ENCODE measurements around the gene APPBP2.
"Not testable (repeated sequence)": the region's sequence is repeated elsewhere in the genome, so short reads cannot be mapped to it uniquely, and the experiment has no call there.

Gene APPBP2

DNA sequence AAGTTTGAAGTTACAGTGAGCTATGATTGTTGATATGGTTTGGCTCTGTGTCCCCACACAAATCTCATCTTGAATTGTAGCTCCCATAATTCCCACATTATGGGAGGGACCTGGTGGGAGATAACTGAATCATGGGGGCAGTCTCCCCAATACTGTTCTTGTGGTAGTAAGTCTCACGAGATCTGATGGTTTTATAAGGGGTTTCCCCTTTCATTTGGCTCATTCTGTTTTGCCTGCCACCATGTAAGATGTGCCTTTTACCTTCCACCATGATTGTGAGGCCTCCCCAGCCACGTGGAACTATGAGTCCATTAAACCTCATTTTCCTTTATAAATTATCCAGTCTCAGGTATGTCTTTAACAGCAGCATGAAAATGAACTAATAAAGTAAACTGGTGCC lies 35.4 kb downstream of the APPBP2 start:
- not testable (repeated sequence) for DNase-seq

DNA sequence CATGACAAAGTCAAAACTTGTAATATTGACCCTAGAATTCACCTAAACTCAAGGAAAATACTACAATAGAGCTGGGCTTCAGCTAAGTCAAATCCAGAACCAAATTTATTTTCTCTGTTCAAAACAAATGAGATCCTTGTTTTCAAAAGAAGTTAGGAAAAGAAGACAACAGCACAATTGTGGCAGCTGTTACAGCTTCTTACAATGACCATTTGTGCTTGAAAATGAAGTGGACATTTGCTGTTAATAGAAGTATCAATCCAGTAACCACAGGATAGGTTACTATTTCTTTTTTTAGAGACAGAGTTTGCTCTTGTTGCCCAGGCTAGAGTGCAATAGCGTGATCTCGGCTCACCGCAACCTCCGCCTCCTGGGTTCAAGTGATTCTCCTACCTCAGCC lies 44.4 kb downstream of the APPBP2 start:
- DNase-seq = no peak

DNA sequence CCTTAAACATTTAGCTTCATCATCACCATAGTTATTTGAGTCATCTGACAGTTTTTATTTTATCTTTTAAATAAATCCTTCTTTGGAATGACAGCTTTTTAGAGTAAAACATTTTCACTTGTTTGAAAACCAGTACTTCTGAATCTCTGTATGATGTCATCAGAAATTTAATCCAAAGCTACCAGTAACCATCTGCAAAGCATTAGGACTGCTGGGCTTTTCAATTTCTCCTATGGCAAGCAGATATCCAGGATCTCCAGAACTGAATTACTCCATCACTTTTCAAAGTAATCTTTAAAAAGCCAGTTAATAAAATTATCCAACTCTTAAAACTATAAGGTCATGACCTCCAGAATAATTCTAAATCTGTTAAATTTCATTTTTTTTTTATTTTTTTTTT lies 52.3 kb downstream of the APPBP2 start:
- no peak for DNase-seq

DNA sequence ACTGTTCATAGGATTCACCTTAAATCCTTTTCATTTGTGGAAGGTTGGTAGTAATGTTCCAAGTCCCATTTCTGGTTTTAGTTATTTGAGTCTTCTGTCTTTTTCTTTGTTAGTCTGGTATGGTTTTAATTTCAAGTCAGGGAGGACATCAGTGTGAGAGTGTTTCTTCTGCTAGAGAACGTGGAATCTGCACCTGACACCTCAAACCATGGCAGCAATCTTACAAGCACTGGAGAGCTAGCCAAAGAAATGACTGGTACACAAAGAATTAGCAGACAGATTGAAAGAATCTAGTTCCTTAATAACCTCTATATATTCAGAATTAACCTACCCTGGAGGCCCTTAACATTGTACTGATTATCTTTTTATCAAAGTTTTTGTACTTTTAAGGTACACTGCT lies 53.6 kb downstream of the APPBP2 start:
- no peak for DNase-seq

DNA sequence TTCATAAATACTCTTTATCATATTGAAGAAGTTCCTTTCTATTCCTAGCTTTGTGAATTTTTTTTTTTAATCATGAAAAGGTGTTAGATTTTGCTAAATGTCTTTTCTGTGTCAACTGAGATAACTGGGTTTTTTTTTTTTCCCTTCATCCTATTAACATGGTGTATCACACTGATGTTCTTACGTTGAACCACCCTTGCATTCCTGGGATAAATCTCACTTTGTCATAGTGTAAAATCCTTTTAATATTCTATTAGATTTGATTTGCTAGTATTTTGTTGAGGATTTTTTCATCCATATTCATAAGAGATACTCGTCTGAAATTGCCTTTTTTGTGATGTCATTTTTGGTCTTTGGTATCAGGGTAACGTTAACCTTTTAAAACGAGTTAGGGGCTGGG lies 54.6 kb downstream of the APPBP2 start:
- no peak for DNase-seq

DNA sequence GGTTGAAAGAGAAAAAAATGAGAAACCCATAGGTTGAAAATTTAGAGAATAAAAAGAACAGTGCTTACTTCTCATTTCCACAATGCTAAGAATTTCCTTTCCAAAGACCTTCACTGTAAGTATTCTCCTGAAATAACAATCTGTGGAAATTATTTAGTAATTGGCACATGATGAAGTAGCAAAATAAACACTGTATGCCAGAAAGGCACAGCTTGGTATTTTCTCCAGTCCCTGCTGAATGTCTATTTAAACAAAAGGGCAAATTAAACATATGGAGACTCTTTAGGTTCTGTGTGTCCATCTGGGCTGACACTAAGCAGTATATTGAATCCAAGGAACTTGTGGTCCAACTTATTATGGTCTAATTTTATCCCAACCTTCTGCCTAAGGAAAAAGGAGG lies 57.7 kb downstream of the APPBP2 start:
- DNase-seq = no peak

DNA sequence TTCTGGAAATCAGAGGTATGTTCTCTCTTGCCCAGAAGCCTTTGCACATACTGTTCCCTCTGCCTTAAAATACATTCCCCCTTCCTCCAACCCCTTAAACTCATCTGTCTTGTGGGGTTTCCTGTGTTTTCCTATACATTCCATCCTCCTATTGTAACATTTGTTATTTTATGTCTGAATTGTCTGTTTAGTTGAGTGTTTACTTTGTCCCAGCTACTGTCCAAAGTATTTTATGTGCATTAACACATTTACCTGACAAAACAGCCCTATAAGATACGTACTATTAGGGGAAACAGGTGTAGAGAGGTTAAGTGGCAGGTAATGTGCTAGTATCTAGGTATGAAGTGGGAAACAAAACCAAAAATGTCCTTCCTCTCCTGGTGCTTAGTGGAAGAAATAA lies 61.7 kb downstream of the APPBP2 start:
- DNase-seq = no peak

DNA sequence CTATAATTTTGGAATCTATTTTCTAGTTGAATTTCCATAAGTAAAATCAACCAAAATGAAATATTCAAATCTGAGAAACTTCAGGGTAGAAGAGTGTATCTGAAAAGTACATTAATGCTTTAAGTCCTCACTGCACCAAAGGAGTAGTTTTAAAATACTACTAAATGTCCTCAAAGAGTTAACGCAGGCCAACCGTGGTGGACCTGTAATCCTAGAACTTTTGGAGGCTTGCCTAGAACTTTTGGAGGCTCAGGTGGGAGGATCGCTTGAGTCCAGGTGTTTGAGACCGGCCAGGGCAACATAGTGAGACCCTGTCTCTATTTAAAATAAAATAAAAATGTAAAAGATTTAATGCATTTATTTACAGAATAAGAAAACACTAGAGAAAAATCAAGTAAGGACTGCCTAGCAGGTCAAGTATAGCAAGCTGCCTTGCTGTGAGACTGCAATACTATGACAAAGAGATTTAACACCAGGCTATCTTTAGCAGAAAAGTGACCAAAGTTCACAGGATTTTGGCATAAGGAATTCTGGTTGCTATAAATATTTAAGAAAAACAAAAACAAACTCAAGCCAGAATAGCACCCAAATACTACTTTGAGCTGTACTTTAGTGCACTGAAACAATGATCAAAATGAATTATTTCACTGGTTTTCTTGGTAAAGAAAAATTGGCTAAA lies 62.7 kb downstream of the APPBP2 start:
- no peak for DNase-seq

DNA sequence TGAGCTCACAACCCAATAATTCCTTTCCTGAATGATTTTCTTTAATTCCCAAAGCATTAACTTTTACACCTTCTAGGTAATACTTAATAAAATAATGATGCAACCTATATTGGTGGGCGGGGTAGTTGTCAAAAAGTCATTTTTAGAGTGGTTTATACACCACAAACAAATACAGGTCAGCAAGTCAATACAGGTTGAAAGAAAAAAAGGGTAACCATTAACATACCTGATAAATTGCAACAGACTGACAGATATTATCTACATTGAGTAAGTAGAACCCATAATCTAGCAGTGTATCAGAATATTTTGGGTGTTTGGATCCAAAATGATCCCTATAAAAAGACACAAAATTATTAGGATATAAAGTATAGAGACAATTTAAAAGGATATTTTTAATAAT lies 64.5 kb downstream of the APPBP2 start:
- DNase-seq = no peak

DNA sequence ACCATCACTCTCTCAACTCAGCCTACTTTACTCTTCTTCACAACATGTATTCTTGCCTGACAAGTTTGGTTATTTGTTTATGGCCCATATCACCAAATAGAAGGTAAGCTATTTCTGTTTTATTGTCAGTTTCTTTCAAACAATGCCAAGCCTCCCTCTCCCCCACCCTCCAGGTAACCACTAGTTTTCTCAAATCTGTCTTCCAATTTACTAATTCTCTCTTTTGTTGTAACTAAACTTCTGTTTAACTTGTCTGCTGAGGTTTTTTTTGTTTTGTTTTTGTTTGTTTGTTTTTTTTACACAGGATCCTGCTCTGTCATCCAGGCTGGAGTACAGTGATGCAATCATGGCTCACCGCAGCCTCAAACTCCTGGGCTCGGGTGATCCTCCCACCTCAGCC lies 68.9 kb downstream of the APPBP2 start:
- DNase-seq = no peak

DNA sequence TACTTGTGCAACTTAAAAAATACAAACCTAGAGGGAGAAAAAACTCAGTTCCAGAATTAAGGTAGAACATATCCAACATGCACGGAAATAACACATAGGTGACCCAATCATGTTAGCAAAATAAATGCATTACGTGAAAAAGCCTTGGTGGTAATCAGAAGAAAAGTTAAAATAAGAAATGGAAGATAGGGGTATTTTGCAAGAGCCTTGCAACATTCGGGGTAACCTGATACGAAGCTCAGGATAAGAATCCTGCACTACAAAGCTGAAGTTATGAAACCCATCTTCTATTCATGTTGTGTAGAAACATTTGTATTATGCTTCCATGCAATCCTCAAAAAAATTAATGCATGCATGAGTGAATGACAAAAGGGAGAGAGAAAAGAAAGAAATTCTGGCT lies 70.7 kb downstream of the APPBP2 start:
- no peak for DNase-seq

DNA sequence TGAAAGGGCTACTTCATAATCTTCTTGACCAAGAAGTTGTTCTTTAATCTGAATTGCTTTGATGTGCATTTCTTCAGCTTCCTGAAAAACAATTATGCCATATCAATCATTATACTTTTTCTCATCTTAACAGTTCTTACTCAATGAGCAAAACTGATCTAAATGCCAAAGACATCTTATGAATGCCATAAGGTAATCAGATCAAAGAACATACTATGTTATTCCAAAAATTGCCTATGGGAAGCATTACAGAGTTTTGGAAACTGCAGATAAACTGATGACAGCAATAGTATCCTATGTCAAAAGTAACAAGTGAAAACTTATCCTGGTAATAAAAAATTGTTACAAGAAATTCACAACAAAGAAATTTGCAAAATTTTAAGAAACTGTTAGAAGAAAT lies 74.1 kb downstream of the APPBP2 start:
- DNase-seq = no peak

DNA sequence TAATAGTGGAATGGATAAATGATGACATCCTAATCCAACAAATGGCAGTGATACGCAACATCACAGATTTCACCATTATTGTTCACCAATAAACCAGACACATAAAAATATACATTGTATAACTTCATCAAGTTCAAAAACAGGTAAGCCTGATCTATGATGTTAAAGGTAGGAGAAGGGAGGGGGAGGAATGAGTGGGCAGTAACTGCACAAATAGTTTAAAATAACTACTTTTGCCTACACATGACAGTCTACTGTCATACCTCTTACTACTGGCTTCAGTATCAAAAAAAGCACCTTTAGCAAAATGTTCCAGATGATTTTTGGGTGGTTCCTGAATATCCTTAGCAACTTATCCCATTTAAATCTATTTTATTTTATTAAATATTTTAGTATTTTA lies 75.0 kb downstream of the APPBP2 start:
- no peak for DNase-seq

DNA sequence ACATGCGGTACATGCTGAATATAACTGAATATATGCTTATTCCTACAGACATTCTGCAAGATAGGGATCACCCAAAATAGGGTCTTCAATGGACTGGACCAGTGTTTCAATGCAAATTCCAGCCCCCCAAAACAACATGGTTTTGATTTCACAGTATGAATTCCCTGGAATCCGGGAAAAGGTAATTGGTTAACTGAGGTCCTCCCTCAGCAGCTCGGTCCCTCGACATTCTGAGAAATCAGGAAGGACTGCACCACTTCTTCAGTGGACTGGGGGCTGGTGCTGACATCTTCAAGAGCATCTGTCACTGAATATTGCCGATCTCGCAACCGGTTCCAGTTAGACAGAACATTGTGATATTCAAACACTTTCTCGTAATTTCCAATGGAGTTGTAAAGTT lies 78.7 kb downstream of the APPBP2 start:
- no peak for DNase-seq

DNA sequence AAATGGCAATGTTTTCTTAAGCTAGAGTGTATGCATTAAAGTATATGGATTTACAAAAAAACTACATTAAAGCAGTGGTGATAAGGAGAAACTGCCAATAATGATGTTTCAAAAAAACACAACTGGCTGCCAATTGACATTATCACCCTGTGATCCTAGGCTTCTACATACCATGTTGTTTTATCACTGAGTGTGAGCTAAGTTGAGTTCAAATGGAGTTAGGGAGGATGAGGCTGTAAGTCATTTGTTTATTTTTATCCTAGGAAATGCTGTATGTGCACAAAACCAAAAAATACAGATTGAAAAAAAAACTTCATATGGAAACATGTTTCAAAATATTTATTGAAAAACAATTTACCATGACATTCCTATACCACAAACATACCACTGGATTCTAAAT lies 80.9 kb downstream of the APPBP2 start:
- no peak for DNase-seq

DNA sequence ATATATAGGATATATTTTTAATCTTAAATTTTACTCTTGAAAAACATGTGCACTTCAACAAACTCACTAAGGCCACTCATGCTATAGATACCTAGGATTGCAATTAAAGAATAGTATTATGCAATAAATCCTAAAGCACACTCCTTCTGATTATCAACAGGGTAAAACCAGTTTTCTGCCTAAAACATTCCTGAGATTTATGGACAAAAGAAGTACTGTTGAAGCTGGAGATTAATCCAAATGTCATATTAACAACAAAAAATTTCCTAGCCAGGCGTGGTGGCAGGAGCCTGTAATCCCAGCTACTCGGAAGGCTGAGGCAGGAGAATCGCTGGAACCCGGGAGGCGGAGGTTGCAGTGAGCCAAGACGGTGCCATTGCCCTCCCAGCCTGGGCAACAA lies 82.3 kb downstream of the APPBP2 start:
- DNase-seq = no peak

DNA sequence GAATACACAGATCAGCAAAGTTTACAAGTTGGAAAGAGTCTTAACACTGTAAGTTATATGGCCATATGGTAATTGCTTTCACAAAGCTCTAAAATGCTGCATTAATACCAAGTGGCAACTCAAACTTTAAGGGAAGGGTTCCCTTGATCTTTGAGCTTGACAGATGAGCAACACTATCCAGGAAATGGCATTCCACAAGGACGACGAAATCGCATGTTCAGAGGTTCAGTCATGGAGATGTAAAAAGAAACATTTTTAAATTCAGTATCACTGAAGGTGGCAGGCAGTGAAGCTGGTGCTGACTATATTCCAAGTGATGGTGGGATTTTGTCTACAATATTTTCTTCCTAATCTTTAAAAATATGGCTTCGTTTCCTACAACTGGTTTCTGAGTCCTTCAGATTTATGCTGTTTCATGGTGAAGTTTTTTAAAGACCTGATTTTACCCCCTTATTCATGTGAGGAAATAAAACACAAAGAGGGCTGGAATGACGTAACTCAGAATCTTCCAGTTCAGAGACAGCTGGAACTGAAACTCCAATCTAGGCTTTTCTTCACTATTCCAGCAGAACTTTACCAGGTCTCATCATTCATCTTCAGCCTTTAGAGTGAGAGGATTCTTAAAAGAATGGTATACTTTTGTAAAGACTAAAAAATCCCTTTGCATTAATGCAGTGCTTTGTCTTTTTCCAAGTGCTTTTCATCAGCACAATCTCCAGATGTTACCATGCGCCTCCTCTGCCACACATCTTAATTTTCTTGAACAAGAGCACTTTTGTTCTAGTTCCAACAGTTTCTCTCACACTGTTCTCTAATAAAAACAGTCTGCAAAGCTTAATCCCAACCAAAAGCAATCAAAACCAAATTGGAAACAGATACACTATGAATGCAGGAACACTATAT lies 83.5 kb downstream of the APPBP2 start:
- DNase-seq = no peak

DNA sequence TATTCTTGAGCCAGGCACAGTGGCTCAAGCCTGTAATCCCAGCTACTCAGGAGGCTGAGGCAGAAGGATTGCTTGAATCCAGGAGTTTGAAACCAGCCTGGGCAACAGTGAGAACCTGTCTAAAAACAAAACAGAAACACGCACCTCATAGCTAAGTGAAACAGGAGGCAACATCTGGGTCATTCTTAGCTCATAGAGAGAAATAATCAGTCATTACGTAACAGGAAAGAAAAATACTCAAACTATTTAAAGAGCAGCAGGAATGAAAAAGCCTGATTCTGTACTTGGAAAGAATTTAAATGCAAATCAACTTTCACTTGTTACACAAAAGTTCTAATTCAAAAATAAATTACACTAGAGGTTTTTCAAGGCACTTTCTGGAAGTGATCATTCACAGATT lies 86.5 kb downstream of the APPBP2 start:
- DNase-seq = no peak

DNA sequence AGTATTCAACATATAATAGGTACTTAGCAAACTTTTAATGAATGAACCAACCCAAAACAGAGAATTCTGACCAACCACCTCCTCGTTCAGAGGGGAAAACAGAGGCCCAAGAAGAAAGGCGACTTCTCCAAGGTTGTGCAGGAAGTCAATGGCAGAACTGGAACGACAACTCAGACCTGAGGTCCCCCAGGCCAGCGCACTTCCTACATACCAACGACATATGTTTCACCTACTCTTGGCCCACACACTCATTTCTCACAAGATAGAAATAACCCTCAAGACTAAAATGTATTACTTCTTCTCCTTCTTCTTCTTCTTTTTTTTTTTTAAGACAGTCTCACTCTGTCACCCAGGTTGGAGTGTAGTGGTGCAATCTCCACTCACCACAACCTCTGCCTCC lies 89.4 kb downstream of the APPBP2 start:
- no peak for DNase-seq

DNA sequence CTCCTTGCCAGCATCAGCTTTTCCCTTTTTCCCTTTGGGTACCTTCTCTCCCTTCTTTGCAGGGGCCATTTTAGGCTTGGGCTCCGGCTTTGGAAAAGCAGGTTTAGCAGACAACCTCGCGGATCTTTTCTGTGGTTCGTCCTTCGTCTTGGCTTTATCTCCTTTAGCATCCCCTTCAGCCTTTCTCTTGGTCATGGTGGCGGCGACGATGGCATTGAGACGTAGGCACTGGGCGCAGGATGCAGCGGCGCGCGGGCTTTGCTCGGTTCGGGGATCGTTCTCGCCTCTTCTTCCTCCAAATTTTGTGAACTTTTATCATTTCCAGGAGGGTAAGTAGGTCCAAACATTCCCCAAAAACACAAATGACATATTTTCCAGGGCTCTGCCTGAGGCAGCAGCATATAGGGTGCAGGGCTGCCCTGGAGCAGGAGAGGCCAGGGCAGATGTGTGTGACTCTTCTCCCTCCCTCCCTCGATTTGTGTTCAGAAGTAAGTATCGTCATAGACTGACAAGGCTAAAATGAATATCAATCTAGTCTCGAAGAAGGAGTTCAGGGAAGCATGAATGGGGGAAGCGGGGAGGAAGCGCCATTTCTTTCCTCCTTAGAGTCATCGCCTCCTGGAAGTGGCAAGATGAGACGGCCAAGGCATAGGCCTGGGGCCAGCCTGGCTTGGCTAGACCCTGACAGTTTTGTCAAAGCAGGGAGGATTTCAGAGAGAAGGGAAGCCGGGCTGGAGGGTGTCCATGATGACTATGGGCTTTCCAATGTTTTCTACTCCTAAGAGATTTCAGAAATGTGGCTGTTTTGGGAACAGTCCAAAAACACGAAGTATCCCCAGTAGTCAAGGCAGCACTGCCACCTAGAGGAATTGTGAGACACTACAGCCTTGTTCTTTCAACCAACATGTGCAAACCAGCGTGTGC lies 90.5 kb downstream of the APPBP2 start:
- no peak for DNase-seq

DNA sequence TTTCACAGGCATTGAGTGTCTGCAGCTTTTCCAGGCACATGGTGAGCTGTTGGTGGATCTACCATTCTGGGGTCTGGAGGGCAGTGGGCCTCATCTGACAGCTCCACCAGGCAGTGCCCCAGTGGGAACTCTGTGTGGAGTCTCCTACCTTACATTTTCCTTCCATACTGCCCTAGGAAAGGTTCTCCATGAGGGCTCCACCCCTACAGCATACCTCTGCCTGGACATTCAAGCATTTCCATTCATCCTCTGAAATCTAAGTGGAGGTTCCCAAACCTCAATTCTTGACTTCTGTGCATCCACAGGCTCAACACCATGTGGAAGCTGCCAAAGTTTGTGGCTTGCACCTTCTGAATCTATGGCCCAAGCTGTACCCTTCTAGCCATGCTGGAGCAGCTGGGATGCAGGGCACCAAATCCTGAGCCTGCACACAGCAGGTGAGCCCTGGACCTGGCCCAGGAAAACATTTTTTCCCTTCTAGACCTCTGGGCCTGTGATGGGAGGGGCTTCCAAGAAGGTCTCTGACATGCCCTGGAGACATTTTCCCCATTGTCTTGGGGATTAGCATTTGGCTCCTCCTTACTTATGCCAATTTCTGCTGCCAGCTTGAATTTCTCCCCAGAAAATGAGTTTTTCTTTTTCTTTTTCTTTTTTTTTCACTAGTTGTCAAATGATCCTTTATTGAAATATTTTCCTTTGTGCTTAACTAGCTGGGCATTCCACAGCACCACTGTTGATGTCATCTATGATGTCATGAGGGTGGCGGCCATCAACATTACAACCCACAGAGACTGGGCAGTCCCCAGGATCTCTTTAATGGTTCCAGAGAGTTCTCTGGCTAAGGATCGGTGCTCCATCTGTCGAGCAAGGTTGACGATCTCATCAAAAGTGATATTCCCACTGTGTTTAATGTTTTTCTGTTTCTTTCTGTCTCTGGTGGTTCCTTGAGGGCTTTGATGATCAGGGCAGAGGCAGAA lies 92.7 kb downstream of the APPBP2 start:
- DNase-seq = not testable (repeated sequence)

DNA sequence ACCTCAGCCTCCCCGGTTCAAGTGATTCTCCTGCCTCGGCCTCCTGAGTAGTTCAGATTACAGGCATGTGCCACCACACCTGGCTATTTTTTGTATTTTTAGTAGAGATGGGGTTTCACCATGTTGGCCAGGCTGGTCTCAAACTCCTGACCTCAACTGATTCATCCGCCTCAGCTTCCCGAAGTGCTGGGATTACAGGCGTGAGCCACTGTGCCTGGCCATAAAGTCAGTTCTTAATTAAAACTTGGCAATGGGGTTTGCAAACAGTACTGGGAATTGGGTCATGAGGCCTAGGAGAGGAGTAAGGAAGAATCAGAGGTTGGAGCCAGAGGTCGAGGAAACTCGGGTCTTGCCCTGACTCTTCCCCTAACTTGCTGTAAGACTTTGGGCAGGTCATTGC lies 95.5 kb downstream of the APPBP2 start:
- not testable (repeated sequence) for DNase-seq
